HepG2 (cell line): ENCODE results near the gene ULK4. TPM values are rescaled to one million over a fixed set of nuclear protein-coding genes. Genes with fewer than 3 reads are reported as not detected.

Experiments
- ATAC-seq: fragments of 200-7000 bp; cut with Tn5 transposase; 3 replicates; pipeline ENCODE4 v1.9.1; 2020; ENCODE audit warnings: mild to moderate bottlenecking, moderate library complexity
- BruUV-seq: library from RNA; stranded (reverse); fragments of 400-500 nt; replicated peaks from 2 replicates; lab custom pipeline; 2021; lab: Mats Ljungman, UMichigan
- CTCF ChIA-PET: fragments of 300-600 bp; formaldehyde crosslinking; extraction: SDS; loops from one replicate; lab custom pipeline; 2021; ENCODE audit warnings: low total read pairs, inconsistent platforms, low intra/inter-chr PET ratio; lab: Yijun Ruan, JAX
- POLR2A ChIA-PET: fragments of 350-600 bp; sonication (Branson Sonifier 250); formaldehyde crosslinking; loops from one replicate; lab custom pipeline; 2020; ENCODE audit warnings: antibody characterized with exemption, inconsistent platforms; lab: Yijun Ruan, JAX
- DNase-seq: peaks from one replicate; pipeline ENCODE4 v3.0.0-alpha.2; 2015; ENCODE audit warnings: low spot score
- FAIRE-seq: peaks from 3 replicates; lab custom pipeline; 2011; peaks lifted over from hg19 to GRCh38; lab: Jason Lieb, UNC
- H2AFZ ChIP-seq: one replicate; pipeline ENCODE4 v1.6.1; 2011; ENCODE audit warnings: low read length, inconsistent platforms
- H3K27ac ChIP-seq: fragments of 300-600 bp; 3 replicates; pipeline ENCODE4 v1.8.0; 2011; ENCODE audit warnings: mixed run types, mild to moderate bottlenecking, mixed read lengths, low read length, inconsistent platforms; ENCODE audit not compliant: insufficient read depth; ENCODE audit errors: extremely low read length
- H3K27me3 ChIP-seq, 2 experiments: fragments of 200-600 bp in 1 of 2; 2 replicates in 1 of 2; 3 replicates in 1 of 2; pipeline versions ENCODE4 v1.6.0 to v1.8.0; 2011; ENCODE audit warnings: low read length in 2 of 2, mild to moderate bottlenecking in 2 of 2, moderate library complexity in 2 of 2, inconsistent platforms in 1 of 2; ENCODE audit not compliant: insufficient read depth in 2 of 2, control insufficient read depth in 1 of 2
- H3K36me3 ChIP-seq, 2 experiments: fragments of 200-600 bp in 1 of 2; replicated peaks in 1 of 2; 2 replicates in 1 of 2; 3 replicates in 1 of 2; pipeline versions ENCODE4 v1.5.1 to v1.8.0; 2011; ENCODE audit warnings: low read length in 2 of 2, inconsistent platforms in 1 of 2; ENCODE audit not compliant: insufficient read depth in 2 of 2, control insufficient read depth in 1 of 2
- H3K4me1 ChIP-seq: 2 replicates; pipeline ENCODE4 v1.5.1; 2012; ENCODE audit warnings: low read length, inconsistent platforms; ENCODE audit not compliant: insufficient read depth
- H3K4me2 ChIP-seq: 2 replicates; pipeline ENCODE4 v1.6.0; 2011; ENCODE audit warnings: low read depth, low read length, inconsistent platforms
- H3K4me3 ChIP-seq, 3 experiments: fragments of 200-600 bp in 1 of 3; sonication (generic), shearing (Covaris generic) in 1 of 3; replicated peaks in 1 of 3; 2 replicates each; pipeline ENCODE4 v1.5.1; 2011 to 2016; ENCODE audit warnings: low read length in 3 of 3, inconsistent platforms in 2 of 3, low read depth in 2 of 3, mild to moderate bottlenecking in 2 of 3, control low read depth in 1 of 3, mixed read lengths in 1 of 3; ENCODE audit not compliant: insufficient read depth in 1 of 3
- H3K79me2 ChIP-seq: one replicate; pipeline ENCODE4 v1.6.1; 2011; ENCODE audit warnings: low read length, inconsistent platforms; ENCODE audit not compliant: insufficient read depth
- H3K9ac ChIP-seq: 2 replicates; pipeline ENCODE4 v1.6.0; 2011; ENCODE audit warnings: mild to moderate bottlenecking, low read depth, low read length, inconsistent platforms; ENCODE audit not compliant: insufficient read depth
- H3K9me3 ChIP-seq: 2 replicates; pipeline ENCODE4 v1.5.1; 2012; ENCODE audit warnings: mild to moderate bottlenecking, low read length
- H4K20me1 ChIP-seq: 2 replicates; pipeline ENCODE4 v1.6.0; 2011; ENCODE audit warnings: inconsistent platforms, mild to moderate bottlenecking, low read length, moderate library complexity; ENCODE audit not compliant: insufficient read depth
- AHDC1 ChIP-seq: sonication (generic); formaldehyde crosslinking; IDR thresholded peaks from 2 replicates; pipeline ENCODE4 v1.5.1; 2020; ENCODE audit warnings: mild to moderate bottlenecking, missing genetic modification reagents, borderline replicate concordance
- ARID4A ChIP-seq: sonication (generic); formaldehyde crosslinking; IDR thresholded peaks from 2 replicates; pipeline ENCODE4 v1.5.0; 2020; ENCODE audit warnings: mild to moderate bottlenecking, missing genetic modification reagents, borderline replicate concordance
- ELF3 ChIP-seq: IDR thresholded peaks from 2 replicates; pipeline ENCODE4 v1.6.1; 2016; ENCODE audit warnings: missing genetic modification reagents, missing compliant biosample characterization
- ELK4 ChIP-seq: sonication (generic); formaldehyde crosslinking; IDR thresholded peaks from 2 replicates; pipeline ENCODE4 v1.9.0; 2021; ENCODE audit warnings: missing genetic modification reagents, borderline replicate concordance
- HIC2 ChIP-seq: sonication (generic); formaldehyde crosslinking; IDR thresholded peaks from 2 replicates; pipeline ENCODE4 v1.9.0; 2022; ENCODE audit warnings: low read depth, missing genetic modification reagents
- HMGA1 ChIP-seq: sonication (generic); formaldehyde crosslinking; conservative IDR thresholded peaks from 2 replicates; pipeline ENCODE4 v1.4.0; 2020; ENCODE audit warnings: missing genetic modification reagents
- HOXA7 ChIP-seq: sonication (generic); formaldehyde crosslinking; IDR thresholded peaks from 2 replicates; pipeline ENCODE4 v1.8.1; 2022; ENCODE audit warnings: mild to moderate bottlenecking, missing genetic modification reagents, moderate library complexity
- MLX ChIP-seq: IDR thresholded peaks from 2 replicates; pipeline ENCODE4 v1.6.1; 2016
- PHF20 ChIP-seq: sonication (generic); formaldehyde crosslinking; IDR thresholded peaks from 2 replicates; pipeline ENCODE4 v1.5.0; 2020; ENCODE audit warnings: mild to moderate bottlenecking, missing genetic modification reagents
- ZNF678 ChIP-seq: sonication (generic); formaldehyde crosslinking; IDR thresholded peaks from 2 replicates; pipeline ENCODE4 v1.4.0; 2020; ENCODE audit warnings: mild to moderate bottlenecking, missing genetic modification reagents
- WGBS: methylation state at CpG from one replicate; pipeline ENCODE4 v1.1.6; 2017; ENCODE audit warnings: low lambda C conversion rate; 5-methylcytosine and 5-hydroxymethylcytosine counted together
- in situ Hi-C: cut with HindIII; loops from 2 replicates; pipeline ENCODE4 v1.10.0; 2017; ENCODE audit warnings: low pct_unique_long_range_greater_than_20kb; ENCODE audit not compliant: extremely low pct_ligation_motif_present
- intact Hi-C: fragments of 100-400 bp; cut with micrococcal nuclease; formaldehyde crosslinking; loops from one replicate; pipeline ENCODE4 v1.10.0; 2022; ENCODE audit not compliant: unreplicated experiment
- polyA plus RNA-seq, 8 experiments: library from polyadenylated mRNA; depleted of rRNA in 3 of 8; stranded (reverse) in 7 of 8; unstranded in 1 of 8; fragments of >200 nt; fragmentation: Illumina TruSeq in 4 of 8; extraction: Trizol in 4 of 8; gene quantifications; 2 replicates each; pipeline versions ENCODE4 v1.2.1 to v1.2.3, GENCODE V29; 2011 to 2016; ENCODE audit warnings: low read depth in 4 of 8, missing spikeins in 1 of 8, mixed read lengths in 1 of 8; ENCODE audit not compliant: insufficient read depth in 1 of 8
- total RNA-seq, 5 experiments: library from RNA; depleted of rRNA; stranded (reverse); fragments of >200 nt; fragmentation: Illumina TruSeq; extraction: Trizol; gene quantifications; 2 replicates each; pipeline ENCODE4 v1.2.3, GENCODE V29; 2016; ENCODE audit warnings: low read depth in 1 of 5

The ULK4 gene
- total and polyA plus RNA-seq, 2 of the 13 experiments (the other 11 are each of a cell fraction or from before 2014, with no cell fraction given), result 6.7 to 11.8 TPM

- H2AFZ ChIP-seq, result no peak overlapping the region
- H3K36me3 ChIP-seq, result no peaks in the 10 kb centered on the region
- FAIRE-seq (no peak), ATAC-seq (no peak), DNase-seq (no peak)
- H4K20me1 ChIP-seq, result no peaks in the 10 kb centered on the region
- POLR2A ChIA-PET, result no interaction called here
- H3K27ac ChIP-seq, result no peak overlapping the region
- H3K9ac ChIP-seq, result no peak overlapping the region
- 92% methylated on average over 6 of the region's 6 CpGs for WGBS
- BruUV-seq, result no TSS peak
- no peaks in the 10 kb centered on the region for H3K4me1 ChIP-seq
- CTCF ChIA-PET, result no interaction called here
- in situ Hi-C loops, result no loop called here
- intact Hi-C loops, result no loop called here
- H3K4me2 ChIP-seq, result no peak overlapping the region
- no peaks in the 10 kb centered on the region for H3K9me3 ChIP-seq
- no peaks in the 10 kb centered on the region for H3K27me3 ChIP-seq
- H3K4me3 ChIP-seq, result no peak overlapping the region
- H3K79me2 ChIP-seq, result no peaks in the 10 kb centered on the region
- no peak for TF ChIP-seq HOXA7 (CRISPR knock-in tag)
- TF ChIP-seq HMGA1 (CRISPR knock-in tag), result no peak
- no peak for TF ChIP-seq AHDC1 (CRISPR knock-in tag)
- TF ChIP-seq ARID4A, result no peak
- no peak for TF ChIP-seq HIC2 (CRISPR knock-in tag)
- no peak for TF ChIP-seq ZNF678 (CRISPR knock-in tag)
- no peak for TF ChIP-seq PHF20 (CRISPR knock-in tag)
- TF ChIP-seq ELF3, result no peak
- no peak for TF ChIP-seq ELK4 (CRISPR knock-in tag)
- TF ChIP-seq MLX (CRISPR knock-in tag), result no peak
Measured at GRCh38 chr3:41854956-41855355, 106.9 kb downstream of the ULK4 start.
